ENCODE results near the gene TNFAIP1. TPM values are rescaled to one million over a fixed set of nuclear protein-coding genes. Genes with fewer than 3 reads are reported as not detected.

Gene TNFAIP1
- total RNA-seq, 1 experiment from 2014 or later: 21.3 TPM

- Mint-ChIP-seq H3K36me3 (peaks cover 21% of the 10 kb centered on the region), H3K4me1 (peaks cover 17% of the 10 kb centered on the region), H3K27ac (no peak overlapping the region), H3K9me3 (no peaks in the 10 kb centered on the region), H3K4me3 (no peak overlapping the region), H3K27me3 (ENCODE audit: low read depth) (no peaks in the 10 kb centered on the region)
- DNase-seq (ENCODE audit: low spot score) (no peak), ATAC-seq (no peak)
- TF ChIP-seq ZNF121 (CRISPR knock-in tag; IDR thresholded peaks at IDR 0.05) (no peak), JAZF1 (CRISPR knock-in tag; IDR thresholded peaks at IDR 0.05) (no peak)
- ChIA-PET POLR2A (interaction anchor here (1.3 kb wide), 1 partner anchor 14 kb away, joined by 3 read pairs; no protein-coding TSS in a partner anchor), CTCF (interaction anchor here (1.2 kb wide), 1 partner anchor 11 kb away, joined by 3 read pairs; no protein-coding TSS in a partner anchor)
Observed at GRCh38 chr17:28331891-28332420, 3.6 kb upstream of the TNFAIP1 start.

GRCh38 chr17:28333083-28333746 lies 2.3 kb upstream of the TNFAIP1 start:
- H3K27me3 Mint-ChIP-seq (ENCODE audit: low read depth): no peaks in the 10 kb centered on the region
- ATAC-seq (no peak), DNase-seq (ENCODE audit: low spot score) (no peak)
- H3K9me3 Mint-ChIP-seq: no peaks in the 10 kb centered on the region
- CTCF ChIA-PET: interaction anchor here (3.6 kb wide), 1 partner anchor 15 kb away, joined by 12 read pairs; the partner anchor contains the start of gene TMEM97
- POLR2A ChIA-PET: interaction anchor here (0.5 to 0.7 kb wide), 2 partner anchors 12 to 605 kb away, joined by 3 to 5 read pairs; no protein-coding TSS in a partner anchor
- no peak overlapping the region for H3K27ac Mint-ChIP-seq
- H3K4me1 Mint-ChIP-seq: peaks cover 20% of the 10 kb centered on the region
- no peak overlapping the region; the same call in 1 of the 2 replicates for H3K4me3 Mint-ChIP-seq
- no peak for TF ChIP-seq NR1H2 (CRISPR knock-in tag; IDR thresholded peaks at IDR 0.05)
- H3K36me3 Mint-ChIP-seq: peaks cover 10% of the 10 kb centered on the region

- ATAC-seq: no peak
- H3K27me3 Mint-ChIP-seq (ENCODE audit: low read depth): no peaks in the 10 kb centered on the region
- H3K36me3 Mint-ChIP-seq: peaks cover 2% of the 10 kb centered on the region; the same call in 1 of the 2 replicates
- POLR2A ChIA-PET: interaction anchor here (1.4 to 2.5 kb wide), 2 partner anchors 8 to 15 kb away, joined by 4 to 17 read pairs; partner anchors contain the start of gene TMEM97
- peak overlapping the region; percentile 91 for H3K27ac Mint-ChIP-seq
- CTCF ChIA-PET: interaction anchor here (2.5 to 3.6 kb wide), 2 partner anchors 16 to 73 kb away, joined by 12 to 17 read pairs; partner anchors contain the start of genes SLC46A1 and TMEM97
- H3K4me3 Mint-ChIP-seq: peak overlapping the region; percentile 99
- TF ChIP-seq ELF4 (CRISPR knock-in tag; IDR thresholded peaks at IDR 0.05; ENCODE audit: low read depth) (no peak), EMX1 (CRISPR knock-in tag; IDR thresholded peaks at IDR 0.05) (no peak), MLX (CRISPR knock-in tag; IDR thresholded peaks at IDR 0.05) (no peak), STAT6 (CRISPR knock-in tag; conservative IDR thresholded peaks at IDR 0.05; ENCODE audit: low read depth) (no peak), AR (CRISPR knock-in tag; IDR thresholded peaks at IDR 0.05) (no peak), NFYB (CRISPR knock-in tag; conservative IDR thresholded peaks at IDR 0.05; ENCODE audit: low read depth) (no peak), NR3C1 (CRISPR knock-in tag; conservative IDR thresholded peaks at IDR 0.05; ENCODE audit: low read depth) (no peak), ZNF121 (CRISPR knock-in tag; IDR thresholded peaks at IDR 0.05) (no peak), CBFB (CRISPR knock-in tag; IDR thresholded peaks at IDR 0.05; ENCODE audit: low read depth) (no peak), NFE2L1 (CRISPR knock-in tag; IDR thresholded peaks at IDR 0.05) (no peak), MXD4 (CRISPR knock-in tag; IDR thresholded peaks at IDR 0.05; ENCODE audit: borderline replicate concordance) (no peak), ZNF532 (CRISPR knock-in tag; IDR thresholded peaks at IDR 0.05; ENCODE audit: borderline replicate concordance) (no peak), TEAD4 (CRISPR knock-in tag; IDR thresholded peaks at IDR 0.05) (no peak)
- peaks cover 20% of the 10 kb centered on the region for H3K4me1 Mint-ChIP-seq
- H3K9me3 Mint-ChIP-seq: no peaks in the 10 kb centered on the region
- DNase-seq (ENCODE audit: low spot score): no peak
Observed at GRCh38 chr17:28334171-28334570, 1.4 kb upstream of the TNFAIP1 start.

Measured in WTC11 (cell line).